SK-N-SH treated with all-trans-retinoic acid at 6 μM for 48 hours (cell line): ENCODE results near the gene TTLL7.

ENCODE experiments used
- ATAC-seq: fragments of 200-7000 bp; cut with Tn5 transposase; 3 replicates; pipeline ENCODE4 v1.9.1; 2020; ENCODE audit warnings: mild to moderate bottlenecking, moderate library complexity
- ARNTL ChIP-seq: fragments of 450-650 bp; formaldehyde crosslinking; IDR thresholded peaks from 2 replicates; pipeline ENCODE4 v1.5.0; 2020; ENCODE audit warnings: low read depth, mild to moderate bottlenecking, moderate library complexity, borderline replicate concordance
- CSDC2 ChIP-seq: fragments of 250-450 bp; sonication (Bioruptor Pico); IDR thresholded peaks from 2 replicates; pipeline ENCODE4 v1.5.0; 2020; ENCODE audit warnings: mild to moderate bottlenecking, moderate library complexity
- ESRRG ChIP-seq: fragments of 250-450 bp; sonication (Bioruptor Pico); IDR thresholded peaks from 2 replicates; pipeline ENCODE4 v1.6.1; 2021; ENCODE audit warnings: mild to moderate bottlenecking
- GLIS3 ChIP-seq: fragments of 250-450 bp; sonication (Bioruptor Pico); IDR thresholded peaks from 2 replicates; pipeline ENCODE4 v1.5.0; 2020; ENCODE audit warnings: mild to moderate bottlenecking, moderate library complexity
- ISL1 ChIP-seq: fragments of 250-450 bp; sonication (Bioruptor Pico); IDR thresholded peaks from 2 replicates; pipeline ENCODE4 v2.1.2; 2022; ENCODE audit warnings: mild to moderate bottlenecking, moderate library complexity
- OSR1 ChIP-seq: fragments of 250-450 bp; sonication (Bioruptor Pico); IDR thresholded peaks from 2 replicates; pipeline ENCODE4 v1.8.0; 2022; ENCODE audit warnings: moderate library complexity, mild to moderate bottlenecking, inconsistent platforms
- PPARA ChIP-seq: fragments of 250-450 bp; sonication (Bioruptor Pico); IDR thresholded peaks from 2 replicates; pipeline ENCODE4 v1.5.0; 2020; ENCODE audit warnings: mild to moderate bottlenecking, borderline replicate concordance
- TCF4 ChIP-seq: fragments of 250-450 bp; sonication (Bioruptor Pico); IDR thresholded peaks from 2 replicates; pipeline ENCODE4 v1.8.0; 2021; ENCODE audit warnings: mild to moderate bottlenecking, moderate library complexity, borderline replicate concordance
- TOX ChIP-seq: fragments of 250-450 bp; sonication (Bioruptor Pico); IDR thresholded peaks from 2 replicates; pipeline ENCODE4 v1.8.0; 2021; ENCODE audit warnings: mild to moderate bottlenecking, moderate library complexity, borderline replicate concordance
- ZC3H10 ChIP-seq: fragments of 250-450 bp; sonication (Bioruptor Pico); IDR thresholded peaks from 2 replicates; pipeline ENCODE4 v1.5.1; 2021; ENCODE audit warnings: mild to moderate bottlenecking, moderate library complexity
- ZFP3 ChIP-seq: fragments of 250-450 bp; sonication (Bioruptor Pico); IDR thresholded peaks from 2 replicates; pipeline ENCODE4 v1.5.0; 2020; ENCODE audit warnings: mild to moderate bottlenecking, moderate library complexity
- ZFP30 ChIP-seq: fragments of 450-650 bp; formaldehyde crosslinking; IDR thresholded peaks from 2 replicates; pipeline ENCODE4 v1.5.0; 2022; ENCODE audit warnings: mild to moderate bottlenecking, moderate library complexity
- ZNF565 ChIP-seq: fragments of 450-650 bp; formaldehyde crosslinking; conservative IDR thresholded peaks from 2 replicates; pipeline ENCODE4 v1.5.0; 2020; ENCODE audit warnings: low read depth, mild to moderate bottlenecking, moderate library complexity
- ZNF70 ChIP-seq: fragments of 450-650 bp; formaldehyde crosslinking; IDR thresholded peaks from 2 replicates; pipeline ENCODE4 v1.5.0; 2020; ENCODE audit warnings: mild to moderate bottlenecking, moderate library complexity
- ZNF8 ChIP-seq: fragments of 450-650 bp; formaldehyde crosslinking; IDR thresholded peaks from 2 replicates; pipeline ENCODE4 v1.5.0; 2020; ENCODE audit warnings: mild to moderate bottlenecking, moderate library complexity
- TF ChIP-seq, protein P1 (sequence below): fragments of 250-450 bp; sonication (Bioruptor Pico); IDR thresholded peaks from 2 replicates; pipeline ENCODE4 v1.8.0; 2020; ENCODE audit warnings: mild to moderate bottlenecking, moderate library complexity, borderline replicate concordance
- TF ChIP-seq, protein P2 (sequence below): fragments of 250-450 bp; sonication (Bioruptor Pico); IDR thresholded peaks from 2 replicates; pipeline ENCODE4 v1.5.0; 2020; ENCODE audit warnings: mild to moderate bottlenecking, moderate library complexity
- TF ChIP-seq, protein P3 (sequence below): fragments of 250-450 bp; sonication (Bioruptor Pico); IDR thresholded peaks from 2 replicates; pipeline ENCODE4 v1.5.1; 2021; ENCODE audit warnings: mild to moderate bottlenecking, moderate library complexity
- TF ChIP-seq, protein P4 (sequence below): fragments of 250-450 bp; sonication (Bioruptor Pico); IDR thresholded peaks from 2 replicates; pipeline ENCODE4 v1.5.1; 2020; ENCODE audit warnings: low read depth, mild to moderate bottlenecking, moderate library complexity
- TF ChIP-seq, protein P5 (sequence below): fragments of 250-450 bp; sonication (Bioruptor Pico); IDR thresholded peaks from 2 replicates; pipeline ENCODE4 v1.8.0; 2021; ENCODE audit warnings: low read depth, mild to moderate bottlenecking, moderate library complexity, borderline replicate concordance

The TTLL7 gene

DNA sequence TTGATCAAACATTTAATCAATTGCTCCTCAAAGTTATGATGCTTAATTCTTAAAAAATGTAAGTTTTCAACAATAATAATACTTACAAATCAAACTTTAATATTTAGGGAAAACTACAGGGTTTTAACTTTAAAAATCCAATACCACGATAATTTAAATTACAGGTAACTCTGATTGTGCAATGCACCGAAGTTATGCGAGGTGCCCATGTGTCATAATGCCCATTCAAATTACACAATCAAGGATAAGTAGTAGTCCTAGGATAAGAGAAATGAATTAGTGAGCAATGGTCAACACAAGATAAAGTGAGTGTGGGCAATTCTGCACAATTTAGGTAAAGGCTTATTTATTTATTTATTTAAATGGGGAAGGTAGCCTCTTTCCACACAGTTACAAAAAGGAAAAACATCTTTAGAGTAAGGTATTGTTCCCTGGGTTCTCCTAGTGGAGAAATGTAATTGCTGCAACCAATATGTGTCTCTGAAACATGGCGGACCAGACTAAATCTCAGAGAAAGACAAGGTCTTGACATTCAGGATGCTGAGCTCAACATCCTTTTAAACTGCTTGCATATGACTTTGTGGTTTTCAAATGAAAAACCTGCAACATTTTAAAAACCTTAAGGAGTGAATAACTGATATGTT, 164.2 kb downstream of the TTLL7 start:
- ATAC-seq: no peak
- TF ChIP-seq CSDC2 (CRISPR knock-in tag): no peak
- TF ChIP-seq ISL1 (CRISPR knock-in tag): no peak
- TF ChIP-seq, protein P1, sequence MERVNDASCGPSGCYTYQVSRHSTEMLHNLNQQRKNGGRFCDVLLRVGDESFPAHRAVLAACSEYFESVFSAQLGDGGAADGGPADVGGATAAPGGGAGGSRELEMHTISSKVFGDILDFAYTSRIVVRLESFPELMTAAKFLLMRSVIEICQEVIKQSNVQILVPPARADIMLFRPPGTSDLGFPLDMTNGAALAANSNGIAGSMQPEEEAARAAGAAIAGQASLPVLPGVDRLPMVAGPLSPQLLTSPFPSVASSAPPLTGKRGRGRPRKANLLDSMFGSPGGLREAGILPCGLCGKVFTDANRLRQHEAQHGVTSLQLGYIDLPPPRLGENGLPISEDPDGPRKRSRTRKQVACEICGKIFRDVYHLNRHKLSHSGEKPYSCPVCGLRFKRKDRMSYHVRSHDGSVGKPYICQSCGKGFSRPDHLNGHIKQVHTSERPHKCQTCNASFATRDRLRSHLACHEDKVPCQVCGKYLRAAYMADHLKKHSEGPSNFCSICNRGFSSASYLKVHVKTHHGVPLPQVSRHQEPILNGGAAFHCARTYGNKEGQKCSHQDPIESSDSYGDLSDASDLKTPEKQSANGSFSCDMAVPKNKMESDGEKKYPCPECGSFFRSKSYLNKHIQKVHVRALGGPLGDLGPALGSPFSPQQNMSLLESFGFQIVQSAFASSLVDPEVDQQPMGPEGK (CRISPR knock-in tag): no peak
- TF ChIP-seq, protein P2, sequence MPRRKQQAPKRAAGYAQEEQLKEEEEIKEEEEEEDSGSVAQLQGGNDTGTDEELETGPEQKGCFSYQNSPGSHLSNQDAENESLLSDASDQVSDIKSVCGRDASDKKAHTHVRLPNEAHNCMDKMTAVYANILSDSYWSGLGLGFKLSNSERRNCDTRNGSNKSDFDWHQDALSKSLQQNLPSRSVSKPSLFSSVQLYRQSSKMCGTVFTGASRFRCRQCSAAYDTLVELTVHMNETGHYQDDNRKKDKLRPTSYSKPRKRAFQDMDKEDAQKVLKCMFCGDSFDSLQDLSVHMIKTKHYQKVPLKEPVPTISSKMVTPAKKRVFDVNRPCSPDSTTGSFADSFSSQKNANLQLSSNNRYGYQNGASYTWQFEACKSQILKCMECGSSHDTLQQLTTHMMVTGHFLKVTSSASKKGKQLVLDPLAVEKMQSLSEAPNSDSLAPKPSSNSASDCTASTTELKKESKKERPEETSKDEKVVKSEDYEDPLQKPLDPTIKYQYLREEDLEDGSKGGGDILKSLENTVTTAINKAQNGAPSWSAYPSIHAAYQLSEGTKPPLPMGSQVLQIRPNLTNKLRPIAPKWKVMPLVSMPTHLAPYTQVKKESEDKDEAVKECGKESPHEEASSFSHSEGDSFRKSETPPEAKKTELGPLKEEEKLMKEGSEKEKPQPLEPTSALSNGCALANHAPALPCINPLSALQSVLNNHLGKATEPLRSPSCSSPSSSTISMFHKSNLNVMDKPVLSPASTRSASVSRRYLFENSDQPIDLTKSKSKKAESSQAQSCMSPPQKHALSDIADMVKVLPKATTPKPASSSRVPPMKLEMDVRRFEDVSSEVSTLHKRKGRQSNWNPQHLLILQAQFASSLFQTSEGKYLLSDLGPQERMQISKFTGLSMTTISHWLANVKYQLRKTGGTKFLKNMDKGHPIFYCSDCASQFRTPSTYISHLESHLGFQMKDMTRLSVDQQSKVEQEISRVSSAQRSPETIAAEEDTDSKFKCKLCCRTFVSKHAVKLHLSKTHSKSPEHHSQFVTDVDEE (CRISPR knock-in tag): no peak
- TF ChIP-seq, protein P3, sequence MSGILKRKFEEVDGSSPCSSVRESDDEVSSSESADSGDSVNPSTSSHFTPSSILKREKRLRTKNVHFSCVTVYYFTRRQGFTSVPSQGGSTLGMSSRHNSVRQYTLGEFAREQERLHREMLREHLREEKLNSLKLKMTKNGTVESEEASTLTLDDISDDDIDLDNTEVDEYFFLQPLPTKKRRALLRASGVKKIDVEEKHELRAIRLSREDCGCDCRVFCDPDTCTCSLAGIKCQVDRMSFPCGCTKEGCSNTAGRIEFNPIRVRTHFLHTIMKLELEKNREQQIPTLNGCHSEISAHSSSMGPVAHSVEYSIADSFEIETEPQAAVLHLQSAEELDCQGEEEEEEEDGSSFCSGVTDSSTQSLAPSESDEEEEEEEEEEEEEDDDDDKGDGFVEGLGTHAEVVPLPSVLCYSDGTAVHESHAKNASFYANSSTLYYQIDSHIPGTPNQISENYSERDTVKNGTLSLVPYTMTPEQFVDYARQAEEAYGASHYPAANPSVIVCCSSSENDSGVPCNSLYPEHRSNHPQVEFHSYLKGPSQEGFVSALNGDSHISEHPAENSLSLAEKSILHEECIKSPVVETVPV: no peak
- TF ChIP-seq ZFP3 (CRISPR knock-in tag): no peak
- TF ChIP-seq PPARA (CRISPR knock-in tag): no peak
- no peak for TF ChIP-seq ARNTL (CRISPR knock-in tag)
- TF ChIP-seq ZC3H10 (CRISPR knock-in tag): no peak
- TF ChIP-seq TOX (CRISPR knock-in tag): no peak
- TF ChIP-seq ZFP30 (CRISPR knock-in tag): no peak
- no peak for TF ChIP-seq GLIS3 (CRISPR knock-in tag)
- no peak for TF ChIP-seq TCF4 (CRISPR knock-in tag)
- TF ChIP-seq, protein P4, sequence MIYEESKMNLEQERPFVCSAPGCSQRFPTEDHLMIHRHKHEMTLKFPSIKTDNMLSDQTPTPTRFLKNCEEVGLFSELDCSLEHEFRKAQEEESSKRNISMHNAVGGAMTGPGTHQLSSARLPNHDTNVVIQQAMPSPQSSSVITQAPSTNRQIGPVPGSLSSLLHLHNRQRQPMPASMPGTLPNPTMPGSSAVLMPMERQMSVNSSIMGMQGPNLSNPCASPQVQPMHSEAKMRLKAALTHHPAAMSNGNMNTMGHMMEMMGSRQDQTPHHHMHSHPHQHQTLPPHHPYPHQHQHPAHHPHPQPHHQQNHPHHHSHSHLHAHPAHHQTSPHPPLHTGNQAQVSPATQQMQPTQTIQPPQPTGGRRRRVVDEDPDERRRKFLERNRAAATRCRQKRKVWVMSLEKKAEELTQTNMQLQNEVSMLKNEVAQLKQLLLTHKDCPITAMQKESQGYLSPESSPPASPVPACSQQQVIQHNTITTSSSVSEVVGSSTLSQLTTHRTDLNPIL: no peak
- no peak for TF ChIP-seq ZNF565
- TF ChIP-seq ZNF70 (CRISPR knock-in tag): no peak
- TF ChIP-seq ESRRG (CRISPR knock-in tag): no peak

DNA sequence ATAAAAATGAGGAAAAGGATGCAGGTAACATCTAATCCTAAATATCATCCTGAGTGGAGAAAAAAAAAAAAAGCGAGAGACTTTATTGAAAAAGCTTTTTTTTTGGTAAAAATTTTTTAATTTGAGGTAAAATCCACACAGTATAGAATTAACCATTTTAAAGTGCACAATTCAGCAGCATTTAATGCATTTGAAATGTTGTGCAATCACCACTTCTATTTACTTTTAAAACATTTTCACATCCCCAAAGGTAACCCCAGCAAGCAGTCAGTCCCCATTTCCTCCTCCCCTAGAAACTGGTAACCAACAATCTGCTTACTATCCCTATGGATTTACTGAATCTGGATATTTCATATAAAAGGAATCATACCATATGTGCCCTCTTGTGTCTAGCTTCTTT, 166.7 kb downstream of the TTLL7 start:
- ATAC-seq: no peak
- TF ChIP-seq, protein P3: no peak
- no peak for TF ChIP-seq CSDC2 (CRISPR knock-in tag)

DNA sequence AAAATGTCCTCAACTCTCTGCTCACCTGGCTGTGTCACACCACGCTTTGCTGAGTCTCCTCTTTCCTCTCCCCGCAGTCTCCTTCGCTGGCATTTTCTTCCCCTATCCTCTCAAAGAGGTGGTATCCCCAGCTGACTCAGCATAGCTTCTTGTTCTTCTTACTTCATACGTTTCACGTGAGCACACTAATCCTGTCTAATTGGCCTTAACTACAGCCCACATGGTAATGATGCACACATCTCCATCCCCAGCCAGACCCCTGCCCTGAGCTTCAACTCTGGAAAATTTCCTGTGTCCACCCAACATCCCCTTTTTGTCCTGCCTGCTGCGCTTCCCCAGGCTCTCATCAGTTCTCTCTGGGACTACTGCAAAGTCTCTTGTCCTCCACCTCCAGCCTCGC, 169.8 kb downstream of the TTLL7 start:
- ATAC-seq: no peak
- TF ChIP-seq ZNF70 (CRISPR knock-in tag) (no peak), OSR1 (CRISPR knock-in tag) (no peak), ESRRG (CRISPR knock-in tag) (no peak), ZC3H10 (CRISPR knock-in tag) (no peak), ZNF565 (no peak), ZFP30 (CRISPR knock-in tag) (no peak), TOX (CRISPR knock-in tag) (no peak), PPARA (CRISPR knock-in tag) (no peak), ZNF8 (CRISPR knock-in tag) (no peak)
- TF ChIP-seq, protein P4: no peak
- TF ChIP-seq, protein P2 (CRISPR knock-in tag): no peak
- TF ChIP-seq, protein P5, sequence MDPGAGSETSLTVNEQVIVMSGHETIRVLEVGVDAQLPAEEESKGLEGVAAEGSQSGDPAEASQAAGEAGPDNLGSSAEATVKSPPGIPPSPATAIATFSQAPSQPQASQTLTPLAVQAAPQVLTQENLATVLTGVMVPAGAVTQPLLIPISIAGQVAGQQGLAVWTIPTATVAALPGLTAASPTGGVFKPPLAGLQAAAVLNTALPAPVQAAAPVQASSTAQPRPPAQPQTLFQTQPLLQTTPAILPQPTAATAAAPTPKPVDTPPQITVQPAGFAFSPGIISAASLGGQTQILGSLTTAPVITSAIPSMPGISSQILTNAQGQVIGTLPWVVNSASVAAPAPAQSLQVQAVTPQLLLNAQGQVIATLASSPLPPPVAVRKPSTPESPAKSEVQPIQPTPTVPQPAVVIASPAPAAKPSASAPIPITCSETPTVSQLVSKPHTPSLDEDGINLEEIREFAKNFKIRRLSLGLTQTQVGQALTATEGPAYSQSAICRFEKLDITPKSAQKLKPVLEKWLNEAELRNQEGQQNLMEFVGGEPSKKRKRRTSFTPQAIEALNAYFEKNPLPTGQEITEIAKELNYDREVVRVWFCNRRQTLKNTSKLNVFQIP (CRISPR knock-in tag): no peak
